Gastrocnemius medialis (tissue), 4 donors: ENCODE measurements around the gene KCTD12.

Experiments
- POLR2A ChIP-seq, 2 donors: fragments of 450-650 bp; IDR thresholded peaks; one replicate each; pipeline ENCODE4 v1.6.1; 2017; ENCODE audit warnings: antibody characterized with exemption in 2 of 2, mild to moderate bottlenecking in 2 of 2, moderate library complexity in 2 of 2
- TF ChIP-seq, protein P1 (sequence below), 5 experiments: fragments of 450-650 bp in 3 of 5; fragments of 200-600 bp in 2 of 5; sonication (generic) in 2 of 5; IDR thresholded peaks in 4 of 5; conservative IDR thresholded peaks in 1 of 5; 1 replicate in 4 of 5; 2 replicates in 1 of 5; pipeline ENCODE4 v1.5.1; 2016 to 2019; ENCODE audit warnings: antibody characterized with exemption in 5 of 5, mild to moderate bottlenecking in 3 of 5, moderate library complexity in 3 of 5

- TF ChIP-seq, protein P1, sequence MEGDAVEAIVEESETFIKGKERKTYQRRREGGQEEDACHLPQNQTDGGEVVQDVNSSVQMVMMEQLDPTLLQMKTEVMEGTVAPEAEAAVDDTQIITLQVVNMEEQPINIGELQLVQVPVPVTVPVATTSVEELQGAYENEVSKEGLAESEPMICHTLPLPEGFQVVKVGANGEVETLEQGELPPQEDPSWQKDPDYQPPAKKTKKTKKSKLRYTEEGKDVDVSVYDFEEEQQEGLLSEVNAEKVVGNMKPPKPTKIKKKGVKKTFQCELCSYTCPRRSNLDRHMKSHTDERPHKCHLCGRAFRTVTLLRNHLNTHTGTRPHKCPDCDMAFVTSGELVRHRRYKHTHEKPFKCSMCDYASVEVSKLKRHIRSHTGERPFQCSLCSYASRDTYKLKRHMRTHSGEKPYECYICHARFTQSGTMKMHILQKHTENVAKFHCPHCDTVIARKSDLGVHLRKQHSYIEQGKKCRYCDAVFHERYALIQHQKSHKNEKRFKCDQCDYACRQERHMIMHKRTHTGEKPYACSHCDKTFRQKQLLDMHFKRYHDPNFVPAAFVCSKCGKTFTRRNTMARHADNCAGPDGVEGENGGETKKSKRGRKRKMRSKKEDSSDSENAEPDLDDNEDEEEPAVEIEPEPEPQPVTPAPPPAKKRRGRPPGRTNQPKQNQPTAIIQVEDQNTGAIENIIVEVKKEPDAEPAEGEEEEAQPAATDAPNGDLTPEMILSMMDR (IDR thresholded peaks at IDR 0.05 in 4 of 5, conservative IDR thresholded peaks at IDR 0.05 in 1 of 5), result peak in 2 of 5 experiments; percentile 11 to 33
- TF ChIP-seq POLR2A (IDR thresholded peaks at IDR 0.05), result no peak
These were observed 801 bp downstream of the KCTD12 start for GRCh38 chr13:76885203-76886004.
